Stimulated activated CD4-positive, alpha-beta T cell treated with anti-CD3 and anti-CD28 coated beads, Interleukin-2, amount 100 ng/mL, for 24 hours (primary cell): ENCODE data around the gene AKAP13.
"Not testable (repeated sequence)": the region's sequence is repeated elsewhere in the genome, so short reads cannot be mapped to it uniquely, and the experiment has no call there.

Experiments used
- DNase-seq, 2 donors: peaks; one replicate each; pipeline ENCODE4 v3.0.0-alpha.2; 2020

AKAP13 gene

DNA sequence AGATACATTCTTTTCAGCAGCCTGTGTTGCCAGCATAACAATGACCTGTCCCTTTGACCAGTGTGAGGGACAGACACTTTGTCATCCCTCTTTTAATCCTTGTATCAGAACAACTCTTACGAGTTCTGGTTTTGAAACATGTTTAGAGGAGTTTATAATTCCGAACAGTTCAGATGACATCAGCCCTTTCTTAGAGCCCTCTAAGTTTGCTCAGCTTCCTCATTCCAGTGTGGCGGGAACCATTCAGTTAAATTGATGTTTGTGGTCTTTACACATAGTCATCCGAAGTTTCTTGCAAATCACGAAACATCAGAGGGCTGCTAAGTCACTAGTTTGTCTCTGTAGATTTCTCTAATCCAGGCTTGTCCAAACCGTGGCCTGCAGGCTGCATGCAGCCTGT lies 102.5 kb downstream of the AKAP13 start:
- DNase-seq = no peak

DNA sequence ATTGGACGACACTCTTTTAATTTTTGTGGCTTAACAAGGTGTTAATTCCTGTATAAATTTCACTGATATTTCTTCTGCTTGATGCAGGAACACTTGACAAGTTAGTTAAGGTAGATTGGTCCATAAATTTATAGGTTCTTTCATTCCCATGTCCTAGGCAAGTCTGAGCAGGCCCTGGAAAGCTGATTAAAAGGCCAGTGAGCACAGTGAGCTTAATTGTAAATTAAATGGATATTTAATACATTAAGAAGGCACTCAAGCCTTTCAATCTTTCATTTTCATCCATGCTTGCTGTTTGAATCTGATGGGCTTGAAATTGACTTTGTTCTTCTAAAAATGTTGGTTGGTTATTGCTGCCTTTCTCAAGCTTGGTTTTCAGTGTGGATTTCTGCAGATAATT lies 103.6 kb downstream of the AKAP13 start:
- not testable (repeated sequence) for DNase-seq

DNA sequence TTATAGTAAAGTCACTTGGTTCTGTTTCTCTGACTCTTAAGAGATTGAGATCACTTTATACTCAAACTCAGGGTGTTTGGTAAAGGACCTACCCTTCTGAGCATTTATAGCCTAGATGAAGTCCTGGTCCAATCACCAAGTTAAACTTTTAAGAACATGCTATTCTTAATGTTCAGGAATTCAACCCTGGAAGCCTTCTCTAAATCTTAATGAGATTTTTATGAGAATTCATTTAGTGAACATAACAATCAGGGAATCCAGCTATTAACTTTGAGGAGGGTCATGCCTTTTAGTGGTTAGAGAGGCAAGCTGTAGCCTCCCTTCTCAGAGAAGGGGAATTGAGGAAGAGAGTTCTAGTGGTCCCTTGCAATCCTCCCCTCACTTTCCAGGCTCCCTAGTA lies 104.5 kb downstream of the AKAP13 start:
- DNase-seq = not testable (repeated sequence)

DNA sequence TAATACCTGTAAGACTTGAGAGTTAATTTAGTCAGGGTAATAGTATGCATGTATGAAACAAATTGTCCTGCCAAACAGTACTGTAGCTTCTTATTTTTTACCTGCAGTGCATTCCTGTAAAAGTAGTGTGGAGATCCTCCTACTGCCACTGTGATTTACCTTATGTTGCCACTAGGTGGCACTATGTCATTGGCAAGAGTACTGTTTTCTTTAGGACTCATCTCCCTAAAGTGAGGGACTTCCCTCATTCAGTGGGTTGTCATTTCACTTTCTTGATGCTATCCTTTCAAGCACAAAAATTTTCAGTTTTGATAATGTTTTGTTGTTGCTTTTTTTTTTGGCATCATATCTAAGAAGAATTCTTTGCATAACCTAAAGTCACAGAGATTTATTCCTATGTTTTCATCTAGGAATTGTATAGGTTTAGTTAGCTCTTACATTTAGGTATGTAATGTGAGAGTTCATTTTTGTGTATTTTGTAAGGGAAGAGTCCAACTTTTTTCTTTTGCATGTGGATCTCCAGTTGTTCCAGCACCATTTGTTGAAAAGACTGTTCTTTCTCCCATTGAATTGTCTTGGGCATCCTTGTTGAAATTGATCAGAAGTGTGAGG lies 105.7 kb downstream of the AKAP13 start:
- peak; percentile 37 to 61 for DNase-seq

DNA sequence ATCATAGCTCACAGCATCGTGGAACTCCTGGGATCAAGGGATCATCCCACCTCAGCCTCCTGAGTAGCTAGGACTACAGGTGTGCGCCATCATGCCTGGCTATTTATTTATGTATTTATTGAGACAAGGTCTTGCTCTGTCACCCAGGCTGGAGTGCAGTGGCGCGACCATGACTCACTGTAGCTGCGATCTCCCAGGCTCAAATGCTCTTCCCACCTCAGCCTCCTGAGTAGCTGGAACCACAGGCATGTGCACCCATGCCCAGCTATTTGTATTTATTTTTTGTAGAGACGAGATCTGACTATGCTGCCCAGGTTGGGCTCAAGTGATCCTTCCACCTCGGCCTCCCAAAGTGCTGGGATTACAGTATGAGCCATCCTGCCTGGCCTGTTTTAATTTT lies 107.4 kb downstream of the AKAP13 start:
- not testable (repeated sequence) for DNase-seq

GRCh38 chr15:85488997-85489396 lies 108.6 kb downstream of the AKAP13 start:
- DNase-seq = no peak

- DNase-seq = no peak
Observed at GRCh38 chr15:85489773-85490493, 109.5 kb downstream of the AKAP13 start.

DNA sequence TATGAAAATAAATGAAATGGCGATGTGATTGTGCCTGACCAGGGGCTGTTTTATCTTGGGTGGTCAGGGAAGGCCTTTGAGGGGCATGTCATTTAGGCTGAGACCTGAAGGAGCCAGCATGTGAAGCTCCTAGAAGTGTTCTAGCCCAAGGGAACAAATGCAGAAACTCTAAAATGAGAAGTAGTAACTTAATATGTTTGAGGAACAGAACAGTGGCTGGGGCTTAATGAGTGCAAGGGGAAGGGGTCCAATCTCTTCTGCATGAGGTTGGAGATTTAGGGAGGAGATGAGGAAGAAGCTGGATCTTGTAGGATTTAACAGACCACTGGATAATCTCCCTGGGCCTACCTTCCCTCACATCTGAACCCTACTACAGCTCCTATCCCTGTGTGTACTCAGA lies 110.5 kb downstream of the AKAP13 start:
- no peak for DNase-seq

DNA sequence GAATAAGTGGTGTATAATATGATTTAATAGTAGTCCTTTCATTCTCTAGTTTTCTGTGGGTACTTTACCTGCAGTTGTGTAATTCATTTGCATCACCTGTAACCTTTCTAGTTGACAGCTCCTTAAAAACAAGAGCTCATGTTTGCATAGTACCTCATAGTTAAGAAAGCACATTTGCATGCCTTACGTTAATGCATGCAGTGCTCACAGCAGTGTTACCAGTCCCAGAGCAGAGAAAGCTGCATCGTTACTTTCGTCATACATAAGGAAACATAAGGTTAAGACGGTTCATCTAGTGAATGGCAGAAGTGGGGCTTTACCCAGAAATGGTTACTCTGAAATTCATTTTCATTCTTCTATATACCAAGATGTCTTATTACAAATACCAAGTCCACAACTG lies 111.3 kb downstream of the AKAP13 start:
- DNase-seq = no peak

GRCh38 chr15:85492406-85492805 lies 112.0 kb downstream of the AKAP13 start:
- no peak for DNase-seq

DNA sequence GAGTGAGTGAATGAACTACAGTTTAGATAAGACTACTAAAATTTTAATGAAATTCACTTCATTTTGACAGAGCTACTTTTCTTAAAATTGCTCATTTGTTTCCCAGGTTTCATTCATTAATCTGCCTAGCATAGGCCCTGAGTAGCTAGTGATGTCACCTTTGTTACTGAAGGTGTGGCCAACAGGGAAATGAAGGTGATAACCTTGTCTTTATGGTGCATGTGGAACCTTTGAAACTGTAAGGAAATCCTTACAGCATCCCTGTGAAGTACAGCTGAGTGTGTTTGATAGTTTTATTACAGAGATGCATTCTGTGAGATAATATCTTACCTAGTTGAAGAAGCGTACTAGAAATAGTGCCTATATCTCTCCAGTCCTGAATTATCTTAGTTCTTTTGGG lies 112.9 kb downstream of the AKAP13 start:
- DNase-seq = no peak

- no peak for DNase-seq
Observed at GRCh38 chr15:85494048-85494777, 113.8 kb downstream of the AKAP13 start.

DNA sequence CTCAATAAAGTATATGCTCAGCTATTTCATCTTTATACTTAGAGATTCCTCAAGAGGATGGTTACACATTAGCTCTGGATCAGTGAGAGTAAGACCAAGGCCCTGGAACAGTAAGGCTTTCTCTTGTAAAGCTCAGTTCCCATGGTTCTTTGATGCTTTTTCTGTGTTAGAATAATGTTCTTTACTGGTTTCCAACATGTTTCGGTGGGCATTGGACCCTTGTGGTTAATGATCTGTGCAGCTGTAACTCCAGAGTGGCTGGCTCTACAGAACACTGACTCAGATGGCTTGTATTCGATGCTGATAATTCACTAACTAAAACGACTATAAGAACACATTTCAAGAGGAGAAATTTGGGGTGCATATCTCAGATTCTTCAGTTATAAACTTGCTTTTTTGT lies 114.7 kb downstream of the AKAP13 start:
- no peak for DNase-seq

- DNase-seq = no peak
Observed at GRCh38 chr15:85495544-85495943, 115.1 kb downstream of the AKAP13 start.

GRCh38 chr15:85496151-85496550 lies 115.7 kb downstream of the AKAP13 start:
- no peak for DNase-seq

GRCh38 chr15:85496551-85497171 lies 116.3 kb downstream of the AKAP13 start:
- no peak for DNase-seq

DNA sequence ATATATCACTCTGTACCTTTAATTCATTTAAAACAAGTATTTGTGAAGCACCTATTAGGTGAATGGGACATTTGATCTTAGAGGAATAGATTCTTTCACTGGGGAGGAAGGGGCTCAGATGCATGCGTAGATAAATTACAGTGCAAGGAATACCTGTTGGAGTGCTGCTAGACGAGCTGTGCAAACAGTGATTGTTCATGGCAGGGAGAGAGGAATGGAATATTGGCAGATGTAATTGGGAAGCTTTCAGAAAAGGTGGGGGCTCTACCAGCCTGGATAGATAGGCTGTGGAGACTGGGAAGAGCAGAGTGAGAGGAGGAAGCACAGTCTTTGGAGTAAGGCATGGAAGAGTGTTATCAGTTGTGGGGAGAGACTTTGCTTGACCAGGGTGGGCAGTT lies 116.8 kb downstream of the AKAP13 start:
- DNase-seq = no peak

DNA sequence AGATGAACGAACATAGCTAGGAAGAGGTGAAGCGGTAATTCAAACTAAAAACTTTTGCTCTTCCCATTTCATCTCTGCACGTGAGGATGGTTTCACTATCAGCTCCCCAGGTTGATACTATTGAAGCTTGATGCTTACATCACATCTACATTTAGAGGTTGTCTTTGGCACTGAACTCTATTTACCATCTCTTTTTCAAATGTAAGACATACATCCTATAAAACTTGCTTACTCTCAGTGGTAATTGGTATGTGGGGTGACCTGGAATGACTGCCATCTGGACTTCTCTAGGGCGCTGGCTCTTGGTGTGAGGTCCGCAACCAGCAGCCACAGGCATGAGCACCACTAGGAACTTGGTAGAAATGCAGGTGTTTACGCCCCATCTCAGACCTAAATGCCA lies 118.1 kb downstream of the AKAP13 start:
- DNase-seq = no peak

DNA sequence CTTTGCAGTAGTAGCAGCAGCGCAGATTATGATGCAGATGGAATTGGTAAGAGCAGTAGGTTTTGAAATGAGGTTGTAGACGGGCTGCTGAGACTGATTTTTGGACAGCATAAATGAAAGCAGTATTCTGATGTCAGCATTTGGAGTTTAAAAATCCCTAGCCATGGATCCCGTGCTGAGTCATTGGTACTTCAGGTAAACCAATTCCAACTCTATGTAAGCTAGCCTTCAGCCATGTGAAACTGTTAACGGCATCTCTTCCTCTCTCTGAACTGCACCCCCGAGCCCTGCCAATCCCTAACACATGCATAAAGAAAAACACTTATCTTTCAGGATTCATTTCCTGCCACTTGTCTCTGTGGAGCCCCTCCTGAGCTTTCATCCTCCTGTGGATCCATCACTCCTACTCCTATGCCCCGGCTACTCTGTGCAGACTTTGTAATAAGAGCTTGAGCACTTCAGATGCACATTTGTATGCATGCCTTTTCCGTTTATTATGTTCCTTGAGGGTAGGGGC lies 119.0 kb downstream of the AKAP13 start:
- DNase-seq = no peak

DNA sequence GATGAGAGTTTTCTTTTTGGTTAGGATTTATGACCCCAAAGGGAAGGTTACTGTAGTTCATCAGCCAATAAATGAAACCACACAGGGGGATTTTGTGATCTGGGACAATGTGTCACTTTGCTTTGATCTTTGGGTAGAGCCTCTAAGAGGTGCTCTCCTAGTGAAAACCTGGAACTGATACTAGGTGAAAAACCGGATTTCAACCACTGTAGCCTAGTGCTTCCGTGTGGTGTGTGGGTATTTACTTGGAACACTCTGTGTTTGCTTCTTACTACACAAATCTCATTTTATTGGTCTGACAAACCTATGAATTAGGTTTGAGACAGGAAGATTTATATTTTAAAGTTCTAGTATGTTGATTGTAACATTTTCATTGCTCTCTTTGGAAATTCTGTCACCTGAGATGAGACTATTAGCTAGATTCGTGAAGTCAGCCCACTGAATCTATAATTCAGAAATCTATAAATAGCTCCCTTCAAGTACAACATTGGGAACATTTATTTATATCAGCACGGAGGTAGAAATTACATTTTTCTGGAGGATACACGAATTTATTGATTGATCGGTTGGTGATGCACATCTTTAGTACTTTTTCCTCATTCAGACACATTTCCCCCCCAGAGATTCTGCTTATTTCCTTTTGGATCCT lies 119.8 kb downstream of the AKAP13 start:
- DNase-seq = no peak

GRCh38 chr15:85500729-85501128 lies 120.3 kb downstream of the AKAP13 start:
- DNase-seq = no peak

DNA sequence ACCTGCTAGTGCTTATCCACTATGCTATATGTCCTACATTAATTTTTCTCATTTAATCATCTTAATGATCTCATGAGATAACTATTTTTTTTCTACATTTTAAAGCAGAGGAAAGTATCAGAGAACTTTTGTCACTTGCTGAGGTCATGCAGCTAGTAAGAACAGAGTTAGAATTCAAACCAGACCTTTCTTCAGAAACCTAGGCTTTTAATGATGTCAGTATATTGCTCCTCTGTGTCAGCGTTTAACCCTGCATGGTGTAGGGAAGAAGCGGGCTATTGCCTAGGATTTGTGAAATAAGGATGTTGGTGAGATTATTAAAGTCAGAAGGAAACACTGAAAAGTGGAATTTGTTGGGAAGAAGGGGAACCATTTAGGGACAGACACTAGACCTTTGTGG lies 121.2 kb downstream of the AKAP13 start:
- DNase-seq = no peak
